Measurements from ENCODE around the gene FZR1.

- TF ChIP-seq POLR2A (IDR thresholded peaks at IDR 0.05; ENCODE audit: low read depth, low read length) = no peak
- TF ChIP-seq CTCF (conservative IDR thresholded peaks at IDR 0.05; ENCODE audit: low read depth, low read length) = no peak
- no peak for TF ChIP-seq RCOR1 (IDR thresholded peaks at IDR 0.05; ENCODE audit: insufficient replicate concordance, low read length)
- no peak for TF ChIP-seq RAD21 (IDR thresholded peaks at IDR 0.05; ENCODE audit: low read length)
- no peak for TF ChIP-seq RFX5 (IDR thresholded peaks at IDR 0.05; ENCODE audit: low read depth, low read length)
- TF ChIP-seq USF2 (IDR thresholded peaks at IDR 0.05; ENCODE audit: low read depth, low read length) = no peak
- no peak for TF ChIP-seq MAZ (IDR thresholded peaks at IDR 0.05; ENCODE audit: borderline replicate concordance, low read depth, low read length)
- TF ChIP-seq SMC3 (IDR thresholded peaks at IDR 0.05; ENCODE audit: low read depth, low read length) = no peak
- no peak for TF ChIP-seq MXI1 (IDR thresholded peaks at IDR 0.05; ENCODE audit: borderline replicate concordance, low read depth, low read length)
Observed at GRCh38 chr19:3528080-3528479, 22.0 kb downstream of the FZR1 start.

Measured in IMR-90 (cell line).